HL-60 (cell line): ENCODE results near the gene SPRY2.

ENCODE experiments used
- DNase-seq, 2 experiments: peaks; one replicate each; pipeline ENCODE4 v3.0.0-alpha.2; 2010 to 2020; ENCODE audit warnings: low read depth in 1 of 2, low spot score in 1 of 2
- H3K27ac ChIP-seq: fragments of 250-450 bp; sonication (Bioruptor Pico); replicated peaks from 2 replicates; pipeline ENCODE4 v1.5.1; 2020; ENCODE audit warnings: mild to moderate bottlenecking, moderate library complexity
- H3K27me3 ChIP-seq: fragments of 250-450 bp; sonication (Bioruptor Pico); 2 replicates; pipeline ENCODE4 v1.5.1; 2021; ENCODE audit warnings: mild to moderate bottlenecking, moderate library complexity; ENCODE audit not compliant: insufficient read depth, poor library complexity, severe bottlenecking
- H3K4me3 ChIP-seq: replicated peaks from 2 replicates; pipeline ENCODE4 v1.5.1; 2011; ENCODE audit warnings: mild to moderate bottlenecking, control low read depth, low read length; ENCODE audit not compliant: insufficient read depth
- GABPA ChIP-seq: IDR thresholded peaks from 2 replicates; pipeline ENCODE4 v1.6.1; 2012; ENCODE audit warnings: low read depth
- POLR2AphosphoS5 ChIP-seq: IDR thresholded peaks from 2 replicates; pipeline ENCODE4 v1.6.1; 2012; ENCODE audit warnings: low read depth
- SPI1 ChIP-seq: IDR thresholded peaks from 2 replicates; pipeline ENCODE4 v1.6.1; 2012; ENCODE audit warnings: low read depth, mild to moderate bottlenecking, borderline replicate concordance
- TF ChIP-seq, protein P1 (sequence below): IDR thresholded peaks from one replicate; pipeline ENCODE4 v1.5.1; 2011; ENCODE audit warnings: low read length, control low read depth, inconsistent platforms; ENCODE audit not compliant: insufficient read depth
- TF ChIP-seq, protein P2 (sequence below): IDR thresholded peaks from 2 replicates; pipeline ENCODE4 v1.6.1; 2012; ENCODE audit warnings: low read depth; ENCODE audit not compliant: insufficient replicate concordance

Gene SPRY2

DNA sequence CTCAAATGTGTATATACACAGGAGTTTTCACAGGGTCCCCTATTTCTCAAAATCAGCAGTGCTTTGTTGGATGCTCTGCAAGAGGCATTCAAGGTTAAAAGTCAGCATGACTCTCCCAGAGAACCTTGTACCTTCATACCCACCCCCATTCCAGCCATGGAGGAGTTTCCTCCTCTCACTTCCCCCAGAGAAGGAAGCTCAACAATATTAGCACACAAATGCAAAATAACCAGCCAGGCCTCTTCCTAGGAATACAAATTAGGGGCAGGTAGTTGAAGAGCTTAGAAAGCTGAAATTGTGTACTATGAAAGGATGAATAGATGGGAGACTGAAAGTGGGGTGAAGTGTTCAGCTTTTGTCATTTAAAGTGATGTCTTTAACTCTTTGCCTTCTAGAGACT lies 43.8 kb downstream of the SPRY2 start:
- Histone ChIP-seq H3K4me3 (no peak overlapping the region), H3K27me3 (no peaks in the 10 kb centered on the region), H3K27ac (peak overlapping the region; percentile 43)
- peak; percentile 5 to 43 for DNase-seq
- TF ChIP-seq SPI1: peak; percentile 29; the same call in 1 of the 2 replicates
- no peak for TF ChIP-seq POLR2AphosphoS5
- TF ChIP-seq, protein P1, sequence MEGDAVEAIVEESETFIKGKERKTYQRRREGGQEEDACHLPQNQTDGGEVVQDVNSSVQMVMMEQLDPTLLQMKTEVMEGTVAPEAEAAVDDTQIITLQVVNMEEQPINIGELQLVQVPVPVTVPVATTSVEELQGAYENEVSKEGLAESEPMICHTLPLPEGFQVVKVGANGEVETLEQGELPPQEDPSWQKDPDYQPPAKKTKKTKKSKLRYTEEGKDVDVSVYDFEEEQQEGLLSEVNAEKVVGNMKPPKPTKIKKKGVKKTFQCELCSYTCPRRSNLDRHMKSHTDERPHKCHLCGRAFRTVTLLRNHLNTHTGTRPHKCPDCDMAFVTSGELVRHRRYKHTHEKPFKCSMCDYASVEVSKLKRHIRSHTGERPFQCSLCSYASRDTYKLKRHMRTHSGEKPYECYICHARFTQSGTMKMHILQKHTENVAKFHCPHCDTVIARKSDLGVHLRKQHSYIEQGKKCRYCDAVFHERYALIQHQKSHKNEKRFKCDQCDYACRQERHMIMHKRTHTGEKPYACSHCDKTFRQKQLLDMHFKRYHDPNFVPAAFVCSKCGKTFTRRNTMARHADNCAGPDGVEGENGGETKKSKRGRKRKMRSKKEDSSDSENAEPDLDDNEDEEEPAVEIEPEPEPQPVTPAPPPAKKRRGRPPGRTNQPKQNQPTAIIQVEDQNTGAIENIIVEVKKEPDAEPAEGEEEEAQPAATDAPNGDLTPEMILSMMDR: no peak

DNA sequence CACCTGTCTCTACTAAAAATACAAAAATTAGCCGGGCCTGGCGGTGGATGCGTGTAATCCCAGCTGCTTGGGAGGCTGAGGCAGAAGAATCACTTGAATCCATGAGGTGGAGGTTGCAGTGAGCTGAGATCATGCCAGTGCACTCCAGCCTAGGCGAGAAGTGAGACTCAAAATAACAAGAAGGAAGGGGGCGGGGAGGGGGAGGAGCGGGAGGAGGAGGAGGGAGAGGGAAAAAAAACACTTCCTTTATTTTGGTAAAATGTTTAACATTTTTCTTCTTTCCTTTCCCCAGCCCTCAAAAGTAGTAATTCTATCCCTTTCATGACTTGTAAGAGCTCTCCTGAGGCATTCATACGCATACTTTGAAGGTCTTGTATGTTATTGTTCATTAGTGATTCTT lies 44.3 kb downstream of the SPRY2 start:
- Histone ChIP-seq H3K27me3 (no peaks in the 10 kb centered on the region), H3K27ac (peak overlapping the region; percentile 43), H3K4me3 (no peak overlapping the region)
- peak; percentile 65; the same call in 1 of the 2 replicates for TF ChIP-seq SPI1
- TF ChIP-seq, protein P1: no peak
- peak in 1 of 2 experiments; percentile 57 for DNase-seq

DNA sequence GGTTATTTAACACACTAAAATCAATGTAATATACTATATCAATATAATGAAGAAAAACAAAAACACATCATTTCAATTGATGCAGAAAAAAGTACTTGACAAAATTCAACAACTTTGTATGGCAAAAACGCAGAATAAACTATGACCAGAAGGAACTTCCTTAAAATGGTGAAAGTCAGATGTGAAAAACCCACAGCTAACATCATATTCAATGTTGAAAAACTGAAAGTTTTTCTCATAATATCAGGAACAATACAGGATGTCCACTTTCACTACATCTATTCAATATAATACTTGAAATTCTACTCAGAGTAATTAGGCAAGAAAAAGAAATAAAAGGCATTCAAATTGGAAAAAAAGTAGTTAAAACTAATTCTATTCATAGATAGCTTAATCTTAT lies 50.3 kb downstream of the SPRY2 start:
- Histone ChIP-seq H3K4me3 (no peak overlapping the region), H3K27ac (no peak overlapping the region), H3K27me3 (no peaks in the 10 kb centered on the region)
- DNase-seq: no peak
- TF ChIP-seq, protein P1: no peak
- TF ChIP-seq, protein P2, sequence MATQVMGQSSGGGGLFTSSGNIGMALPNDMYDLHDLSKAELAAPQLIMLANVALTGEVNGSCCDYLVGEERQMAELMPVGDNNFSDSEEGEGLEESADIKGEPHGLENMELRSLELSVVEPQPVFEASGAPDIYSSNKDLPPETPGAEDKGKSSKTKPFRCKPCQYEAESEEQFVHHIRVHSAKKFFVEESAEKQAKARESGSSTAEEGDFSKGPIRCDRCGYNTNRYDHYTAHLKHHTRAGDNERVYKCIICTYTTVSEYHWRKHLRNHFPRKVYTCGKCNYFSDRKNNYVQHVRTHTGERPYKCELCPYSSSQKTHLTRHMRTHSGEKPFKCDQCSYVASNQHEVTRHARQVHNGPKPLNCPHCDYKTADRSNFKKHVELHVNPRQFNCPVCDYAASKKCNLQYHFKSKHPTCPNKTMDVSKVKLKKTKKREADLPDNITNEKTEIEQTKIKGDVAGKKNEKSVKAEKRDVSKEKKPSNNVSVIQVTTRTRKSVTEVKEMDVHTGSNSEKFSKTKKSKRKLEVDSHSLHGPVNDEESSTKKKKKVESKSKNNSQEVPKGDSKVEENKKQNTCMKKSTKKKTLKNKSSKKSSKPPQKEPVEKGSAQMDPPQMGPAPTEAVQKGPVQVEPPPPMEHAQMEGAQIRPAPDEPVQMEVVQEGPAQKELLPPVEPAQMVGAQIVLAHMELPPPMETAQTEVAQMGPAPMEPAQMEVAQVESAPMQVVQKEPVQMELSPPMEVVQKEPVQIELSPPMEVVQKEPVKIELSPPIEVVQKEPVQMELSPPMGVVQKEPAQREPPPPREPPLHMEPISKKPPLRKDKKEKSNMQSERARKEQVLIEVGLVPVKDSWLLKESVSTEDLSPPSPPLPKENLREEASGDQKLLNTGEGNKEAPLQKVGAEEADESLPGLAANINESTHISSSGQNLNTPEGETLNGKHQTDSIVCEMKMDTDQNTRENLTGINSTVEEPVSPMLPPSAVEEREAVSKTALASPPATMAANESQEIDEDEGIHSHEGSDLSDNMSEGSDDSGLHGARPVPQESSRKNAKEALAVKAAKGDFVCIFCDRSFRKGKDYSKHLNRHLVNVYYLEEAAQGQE: no peak
- TF ChIP-seq SPI1: no peak
- no peak for TF ChIP-seq GABPA
- TF ChIP-seq POLR2AphosphoS5: no peak
